ENCODE data around the gene P4HA2.

P4HA2 gene

DNA sequence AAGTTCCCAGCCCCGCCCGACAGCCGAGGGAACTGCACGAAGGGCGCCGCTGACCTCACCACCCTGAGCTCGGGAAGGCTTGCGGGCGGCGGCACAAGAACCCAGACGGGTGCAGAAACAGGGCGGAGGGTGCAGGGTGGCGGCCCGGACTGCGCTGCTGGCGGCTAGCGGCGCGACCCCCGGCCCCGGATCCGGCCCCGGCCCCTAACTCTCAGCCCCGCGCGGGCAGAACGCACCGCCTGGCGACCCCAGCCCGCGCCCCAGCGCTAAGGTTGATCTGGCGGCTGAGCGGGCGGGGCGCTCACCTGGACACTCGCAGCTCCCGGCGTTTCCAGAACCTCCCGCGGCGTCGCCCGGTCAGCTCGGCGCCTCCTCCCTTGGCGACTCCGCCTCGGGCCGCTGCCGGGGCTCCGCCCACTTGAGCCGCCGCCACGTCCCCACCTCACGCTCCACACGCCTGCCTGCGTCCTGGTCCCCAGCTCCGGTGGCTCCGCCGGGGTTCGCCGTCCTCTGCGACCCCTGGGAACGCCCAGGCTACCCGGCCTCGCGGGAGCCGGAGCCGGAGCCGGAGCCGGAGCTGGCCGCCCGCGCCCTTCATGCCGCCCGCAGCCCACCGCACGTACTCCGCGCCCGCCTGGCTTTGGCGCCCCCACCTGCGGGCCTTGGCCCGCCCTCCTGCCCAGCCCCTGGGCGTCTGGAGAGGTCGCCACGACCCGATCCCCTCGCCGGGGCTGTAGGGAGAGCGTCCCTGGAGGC, at the start of gene P4HA2:
Gene P4HA2 (minus strand): TSS at position 369 of the 756 bp plus-strand sequence. CDS start 9,227 bp downstream, outside the sequence.
- DNase-seq (ENCODE audit: low read depth): no peak

DNA sequence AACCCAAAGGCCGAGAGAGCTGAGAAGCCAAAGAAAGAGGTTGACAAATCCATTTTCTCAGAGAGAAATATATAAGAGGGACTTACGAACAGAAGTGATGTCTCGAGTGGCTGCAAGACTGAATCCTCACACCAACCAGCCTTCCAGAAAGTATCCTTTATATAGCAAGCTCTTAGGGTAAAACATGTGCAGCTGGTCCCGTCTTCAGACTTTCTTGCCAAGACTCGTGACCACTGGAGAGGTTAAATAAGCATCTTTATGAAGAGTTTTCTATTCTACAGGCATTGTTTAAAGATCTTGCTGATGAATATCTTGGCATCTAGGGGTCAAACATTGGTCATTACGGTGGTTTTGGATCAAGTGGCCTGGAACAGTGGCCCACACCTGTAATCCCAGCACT, 49.6 kb upstream of the P4HA2 start:
- no peak for DNase-seq (ENCODE audit: low read depth)

DNA sequence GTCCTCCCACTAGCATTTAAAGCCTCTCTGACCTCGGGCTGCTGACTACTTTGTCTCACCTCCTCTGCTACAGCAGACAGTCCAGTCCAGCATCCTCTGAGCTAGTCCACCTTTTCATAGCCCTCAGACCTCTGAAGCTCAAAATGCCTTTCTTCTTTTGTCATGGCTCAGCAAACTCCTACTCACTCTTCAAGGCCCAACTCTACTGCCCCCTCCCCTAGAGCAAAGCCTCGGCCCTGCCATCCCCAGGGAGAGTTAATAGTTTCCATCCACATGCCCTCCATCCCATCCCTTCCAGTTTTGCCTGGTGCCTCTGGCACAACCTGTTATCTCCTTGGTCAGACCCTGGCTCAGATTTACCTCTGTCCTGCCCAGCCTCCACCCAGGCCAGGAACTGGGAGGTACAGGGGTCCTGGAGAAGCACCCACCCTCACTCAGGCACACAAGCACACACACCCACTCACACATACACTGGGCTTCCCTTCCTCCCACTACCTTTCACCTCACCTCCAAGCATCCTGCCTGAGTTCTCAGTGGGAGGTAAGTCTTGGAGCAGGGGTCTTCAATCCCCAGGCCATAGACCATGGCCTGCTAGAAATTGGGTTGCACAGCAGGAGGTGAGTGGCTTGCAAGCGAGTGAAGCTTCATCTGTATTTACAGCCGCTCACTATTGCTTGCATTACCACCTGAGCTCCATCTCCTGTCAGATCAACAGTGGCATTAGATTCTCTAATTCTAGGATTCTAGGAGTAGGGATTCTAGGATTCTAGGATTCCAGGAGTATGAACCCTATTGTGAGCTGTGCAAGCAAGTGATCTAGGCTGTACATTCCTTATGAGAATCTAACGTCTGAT, 47.9 kb upstream of the P4HA2 start:
- no peak for DNase-seq (ENCODE audit: low read depth)

DNA sequence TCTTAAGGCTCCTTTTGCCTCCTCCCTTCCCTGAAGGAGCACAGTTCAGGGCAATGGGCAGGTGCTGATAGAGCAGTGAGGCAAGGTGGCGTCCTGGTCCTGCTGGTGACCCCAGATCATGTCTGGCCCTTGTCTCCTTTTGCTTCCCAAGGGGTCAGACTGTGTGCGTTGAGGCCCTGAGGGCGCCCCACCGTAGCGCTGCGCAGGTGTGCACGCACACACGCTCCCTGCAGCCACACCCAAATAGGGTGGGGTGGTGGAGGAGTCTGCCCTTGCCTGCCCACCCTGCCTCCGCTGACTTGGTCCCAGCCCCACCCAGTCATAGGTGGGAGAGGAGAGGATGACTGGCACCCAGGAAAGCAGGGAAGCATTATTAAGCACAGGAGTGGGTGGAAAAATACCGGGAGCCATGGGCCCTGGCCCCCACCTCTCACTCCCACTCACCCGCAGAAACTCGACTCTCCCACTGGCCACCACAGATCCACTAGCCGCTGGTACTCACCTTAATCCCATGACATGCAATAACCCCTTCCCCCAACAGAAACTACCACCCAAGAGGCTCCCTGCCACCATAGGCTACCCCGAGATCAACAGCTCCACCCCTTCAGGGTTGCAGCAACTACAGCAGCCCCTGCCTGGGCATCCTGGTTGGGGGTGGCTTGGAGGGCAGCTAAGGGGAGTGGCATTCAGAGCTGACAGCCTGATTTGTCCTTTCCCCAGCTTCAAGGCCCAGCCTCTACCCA, 46.6 kb upstream of the P4HA2 start:
- no peak for DNase-seq (ENCODE audit: low read depth)

DNA sequence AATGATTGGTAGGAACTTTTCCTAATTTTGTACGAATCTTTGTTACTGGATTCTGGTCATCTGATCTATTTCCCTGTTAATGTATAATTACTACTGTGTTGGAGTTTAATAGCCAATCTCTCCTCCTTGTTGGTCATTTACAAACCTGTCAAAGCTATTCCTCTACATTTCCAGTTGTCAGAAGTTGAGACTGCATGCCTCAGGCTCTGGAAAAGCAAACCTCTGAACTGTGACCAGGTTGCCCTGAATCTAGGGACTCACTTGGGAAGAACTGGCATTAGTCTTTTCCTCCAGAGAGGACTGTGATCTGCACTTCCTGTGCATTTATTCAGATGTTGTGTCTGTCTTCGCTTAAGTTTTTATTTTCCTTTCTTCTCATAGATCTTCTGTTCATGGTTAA, 46.0 kb upstream of the P4HA2 start:
- no peak for DNase-seq (ENCODE audit: low read depth)

DNA sequence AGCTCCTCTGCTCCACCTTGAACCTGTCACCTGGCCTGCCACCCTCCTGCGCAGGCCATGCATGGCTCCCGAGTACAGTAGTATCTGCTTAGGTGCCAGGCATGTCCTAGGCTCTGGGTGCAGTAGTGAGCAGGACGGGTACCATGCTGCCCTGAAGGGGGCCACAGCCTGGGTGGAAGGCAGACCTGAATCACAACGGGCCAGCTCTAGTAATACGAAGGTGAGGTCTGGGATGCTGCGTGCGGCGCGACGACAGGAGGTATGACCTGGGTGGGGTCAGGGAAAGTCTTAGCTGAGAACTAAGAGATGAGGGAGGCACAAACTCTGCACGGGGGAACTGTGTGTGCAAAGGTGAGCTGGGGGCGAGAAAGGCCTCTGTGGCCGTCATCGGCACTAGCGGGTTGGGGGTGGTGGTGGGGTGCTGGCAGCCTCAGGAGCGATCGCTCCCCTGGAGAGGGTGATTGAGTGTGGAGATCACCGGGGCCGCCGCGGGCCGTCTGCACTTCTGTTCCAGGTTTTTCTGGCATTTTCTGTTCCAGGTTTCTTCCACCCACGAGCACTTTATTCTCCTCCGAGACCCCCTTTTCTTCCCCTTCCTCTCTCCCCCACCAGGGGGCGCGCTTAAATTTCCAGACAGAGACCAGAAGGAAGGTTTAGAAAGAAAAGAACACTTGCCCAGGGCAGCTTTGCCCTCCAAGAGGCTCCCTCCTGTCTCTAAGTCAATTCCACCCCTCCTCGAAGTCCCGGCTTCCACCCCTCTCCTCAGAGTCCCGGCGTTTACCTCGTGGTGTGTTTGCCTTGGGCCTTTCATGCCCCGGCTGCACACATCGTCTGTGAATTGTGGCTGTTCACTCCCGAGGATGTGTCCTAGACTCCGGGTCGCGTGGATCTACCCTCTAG, 44.9 kb upstream of the P4HA2 start:
- DNase-seq (ENCODE audit: low read depth): peak; percentile 62

DNA sequence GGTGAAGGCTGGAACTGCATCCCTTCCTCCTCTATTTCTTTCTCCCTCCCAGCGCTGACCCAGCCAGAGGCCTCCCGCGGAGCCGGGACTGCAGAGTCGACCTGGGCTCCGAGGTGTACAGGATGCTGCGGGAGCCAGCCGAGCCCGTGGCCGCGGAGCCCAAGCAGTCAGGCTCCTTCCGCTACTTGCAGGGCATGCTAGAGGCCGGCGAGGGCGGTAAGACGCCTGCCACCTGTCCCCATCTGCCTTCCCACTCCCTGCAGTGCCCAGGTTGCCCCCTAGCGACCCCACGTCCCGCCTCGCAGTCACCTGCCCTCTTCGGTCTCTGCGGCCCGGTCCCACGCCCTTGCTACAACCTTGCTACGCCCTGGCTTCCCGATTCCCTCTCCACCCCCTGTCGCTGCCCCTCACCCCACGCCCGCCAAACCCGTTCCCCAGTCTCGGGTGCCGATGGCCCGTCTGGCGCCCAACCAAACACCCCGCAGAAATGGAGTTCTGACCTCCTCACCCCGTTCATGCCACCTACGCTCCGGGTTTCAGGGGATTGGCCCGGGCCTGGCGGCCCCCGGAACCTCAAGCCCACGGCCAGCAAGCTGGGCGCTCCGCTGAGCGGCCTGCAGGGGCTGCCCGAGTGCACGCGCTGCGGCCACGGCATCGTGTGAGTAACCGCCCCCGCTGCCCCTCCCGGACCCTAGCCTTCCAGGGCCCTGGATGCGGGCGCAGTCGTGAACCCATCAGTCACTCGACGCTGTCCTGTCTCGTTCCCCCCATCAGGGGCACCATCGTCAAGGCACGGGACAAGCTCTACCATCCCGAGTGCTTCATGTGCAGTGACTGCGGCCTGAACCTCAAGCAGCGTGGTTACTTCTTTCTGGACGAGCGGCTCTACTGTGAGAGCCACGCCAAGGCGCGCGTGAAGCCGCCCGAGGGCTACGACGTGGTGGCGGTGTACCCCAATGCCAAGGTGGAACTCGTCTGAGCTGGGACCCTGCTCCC, 43.9 kb upstream of the P4HA2 start:
- DNase-seq (ENCODE audit: low read depth): no peak

DNA sequence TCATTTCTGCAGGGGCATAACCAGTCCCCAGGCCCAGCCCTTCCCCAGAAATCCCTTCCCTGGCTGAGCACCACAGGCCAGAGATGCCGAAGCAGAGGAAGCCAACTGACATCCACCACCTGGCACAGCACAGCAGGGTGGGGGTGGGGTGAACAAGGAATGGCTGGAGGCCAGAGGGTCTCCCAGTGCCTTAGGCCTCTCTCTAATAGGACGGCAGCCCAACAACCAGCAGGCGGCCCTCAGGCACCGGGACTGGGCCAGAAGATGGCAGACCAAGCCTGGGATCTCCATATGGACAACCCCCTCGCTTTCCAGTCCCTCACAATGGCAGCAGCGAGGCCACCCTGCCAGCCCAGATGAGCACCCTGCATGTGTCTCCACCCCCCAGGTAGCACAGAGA, 43.1 kb upstream of the P4HA2 start:
- DNase-seq (ENCODE audit: low read depth): no peak

DNA sequence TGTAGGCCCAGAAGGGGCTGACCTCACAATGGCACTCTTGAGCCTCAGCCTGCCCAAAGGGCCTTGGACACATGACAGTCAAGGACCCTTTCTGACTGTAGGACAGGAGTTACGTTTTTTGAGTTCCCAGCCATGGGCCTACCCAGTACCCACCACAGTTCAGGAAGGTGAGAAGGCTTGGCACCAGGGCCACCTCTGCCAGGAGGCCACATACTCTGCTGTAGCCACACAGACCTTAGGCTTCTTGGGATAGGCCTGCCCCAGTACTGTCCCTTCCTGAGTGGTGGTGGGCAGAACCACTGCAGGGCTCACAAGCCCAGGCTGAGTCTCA, 42.6 kb upstream of the P4HA2 start:
- DNase-seq (ENCODE audit: low read depth): no peak

DNA sequence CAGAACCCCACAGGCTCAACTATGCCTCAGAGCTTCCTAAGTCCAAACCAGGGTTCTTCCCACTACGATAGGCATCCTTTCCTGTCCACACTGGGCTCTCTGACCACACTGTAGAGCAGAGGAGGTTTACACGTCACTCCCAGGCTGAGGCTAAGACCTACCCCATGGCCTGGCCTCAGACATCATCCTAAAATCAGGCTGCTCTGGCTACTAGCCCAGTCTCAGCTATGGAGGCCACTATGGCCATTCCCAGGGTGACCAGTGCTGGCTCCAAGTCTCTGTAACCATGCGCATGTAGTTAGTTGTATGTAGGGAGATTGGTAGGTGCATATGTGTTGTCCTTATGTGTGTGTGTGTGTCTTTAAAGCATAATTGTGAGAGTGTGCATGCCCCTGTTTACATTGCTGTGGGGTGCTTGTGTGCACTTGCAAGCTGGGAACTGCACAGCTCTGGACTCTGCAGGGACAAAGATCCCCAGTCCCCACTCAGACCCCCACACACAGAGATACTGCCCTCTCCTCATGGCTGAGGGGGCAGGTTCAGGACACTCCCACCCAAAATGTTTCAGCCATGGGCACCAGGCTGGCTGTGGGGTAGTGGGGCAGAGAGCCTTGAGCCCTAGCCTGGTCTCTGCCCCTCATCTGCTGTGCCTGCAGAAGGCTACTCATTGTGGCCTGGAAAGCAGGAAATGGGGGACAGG, 42.1 kb upstream of the P4HA2 start:
- no peak for DNase-seq (ENCODE audit: low read depth)

DNA sequence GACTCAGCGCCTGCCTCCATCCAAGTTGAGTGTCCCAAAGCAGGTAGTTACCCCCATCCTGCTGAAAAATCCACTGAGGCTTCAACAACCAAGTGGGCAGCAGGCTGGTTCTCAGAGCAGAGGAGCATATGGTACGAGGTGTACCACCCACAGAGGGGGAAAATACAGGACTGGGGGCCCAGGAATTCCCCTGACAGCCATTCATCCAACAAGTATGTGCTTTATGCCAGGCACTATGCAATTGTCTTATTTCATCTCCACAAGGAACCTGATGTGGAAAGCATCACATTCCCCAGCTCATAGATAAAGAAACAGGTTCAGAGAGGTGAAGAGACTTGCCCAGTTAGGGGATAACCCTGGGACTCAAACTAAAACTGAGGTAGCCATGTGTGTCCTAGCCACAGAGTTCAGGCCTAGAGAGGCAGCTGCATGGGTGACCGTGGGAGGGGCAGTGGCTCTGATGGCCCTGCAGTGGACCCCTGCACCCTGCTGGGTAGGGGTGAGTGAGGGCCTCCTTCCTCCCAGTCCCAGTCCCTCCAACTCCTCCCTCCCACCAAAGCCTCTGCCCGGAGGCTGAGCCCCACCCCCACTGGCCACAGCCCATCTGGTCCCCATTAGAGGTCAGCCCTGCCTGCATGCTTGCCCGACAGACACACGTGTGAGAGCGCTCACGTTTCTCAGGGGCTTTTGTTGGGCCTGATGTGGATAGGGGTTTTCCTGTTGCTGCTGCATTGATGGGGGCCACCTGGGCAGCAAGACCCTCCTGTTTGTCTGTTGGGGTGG, 41.3 kb upstream of the P4HA2 start:
- no peak for DNase-seq (ENCODE audit: low read depth)

DNA sequence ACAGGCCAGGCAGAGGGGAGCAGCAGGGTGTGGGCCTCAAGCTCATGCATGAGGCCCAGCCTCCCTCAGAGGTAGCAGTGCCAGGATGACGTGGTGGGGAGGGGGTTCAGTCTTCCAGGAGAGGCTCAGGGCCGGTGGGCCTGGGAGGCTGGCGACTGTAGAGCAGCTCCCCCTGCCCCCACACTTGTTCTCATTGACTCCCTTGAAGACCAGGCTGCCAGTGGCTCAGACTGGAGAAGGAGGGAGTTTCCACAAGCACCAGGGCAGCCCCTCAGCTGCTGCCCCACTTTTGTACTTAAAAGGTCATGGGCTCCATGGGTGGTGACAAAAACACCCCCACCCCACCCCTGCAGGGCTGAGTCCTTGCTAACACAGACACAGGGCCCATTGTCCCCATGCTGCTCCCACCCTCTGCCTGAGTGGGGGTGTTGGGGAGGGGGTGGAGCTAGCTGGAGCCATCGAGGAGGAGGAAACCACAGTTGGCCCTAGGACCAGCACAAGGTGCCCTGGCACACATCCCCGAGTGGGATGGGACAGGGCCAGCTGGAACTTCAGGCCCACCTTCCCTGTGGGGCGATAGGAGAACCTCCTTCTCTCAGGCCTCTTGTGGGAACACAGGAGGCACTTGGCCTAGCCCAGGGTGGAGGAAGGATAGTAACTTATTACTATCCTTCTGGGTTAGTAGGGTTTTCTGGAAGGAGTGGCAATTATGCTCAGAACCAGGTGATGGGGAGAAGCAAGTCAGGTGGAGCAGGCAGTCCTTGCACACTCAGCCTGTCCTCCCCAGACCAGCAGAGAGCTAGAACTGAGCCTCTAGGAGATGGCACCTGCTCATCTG, 40.5 kb upstream of the P4HA2 start:
- no peak for DNase-seq (ENCODE audit: low read depth)

DNA sequence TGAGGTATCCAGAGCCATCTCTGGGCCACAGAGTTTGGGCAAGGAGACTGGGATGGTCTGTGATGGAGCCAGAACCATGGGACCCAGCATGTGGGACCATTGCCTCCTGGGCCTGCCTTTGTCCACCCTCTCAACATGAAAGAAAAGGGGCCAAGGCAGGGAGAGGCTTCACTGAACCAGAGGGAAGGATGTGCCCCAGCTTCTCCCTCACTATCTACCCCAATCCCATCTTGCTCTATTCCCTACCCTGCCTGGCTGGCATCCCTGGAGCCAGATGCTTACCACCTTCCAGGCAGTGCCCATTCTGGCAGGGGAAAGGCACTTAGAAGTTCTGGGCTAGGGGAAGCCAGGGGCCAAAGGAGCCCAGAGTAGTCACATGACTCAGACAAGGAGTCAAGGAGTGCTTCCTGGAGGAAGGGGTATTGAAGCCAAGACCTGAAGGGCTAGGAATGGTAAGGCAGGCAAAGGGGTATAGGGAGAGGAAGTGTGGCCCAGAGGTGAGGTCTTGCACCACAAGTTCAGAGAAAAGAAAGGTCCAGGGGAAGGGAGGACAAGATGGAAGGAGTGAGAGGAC, 39.6 kb upstream of the P4HA2 start:
- no peak for DNase-seq (ENCODE audit: low read depth)

DNA sequence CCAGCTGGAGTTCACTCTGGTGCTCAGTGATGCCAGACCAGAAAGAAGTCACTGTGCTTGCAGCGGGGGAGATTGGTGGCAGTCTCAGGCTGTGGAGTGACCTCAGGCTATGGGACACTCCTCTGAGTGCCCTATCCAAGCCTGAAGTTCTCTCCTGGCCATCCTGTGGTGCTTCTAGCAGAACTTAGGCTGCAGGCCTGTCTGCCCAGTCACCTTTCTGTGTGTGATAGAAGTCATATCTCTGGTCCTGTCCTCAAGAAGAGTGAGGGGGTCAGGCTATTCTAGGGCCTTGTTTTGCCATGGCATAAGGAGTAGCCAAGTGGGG, 39.1 kb upstream of the P4HA2 start:
- DNase-seq (ENCODE audit: low read depth): no peak

DNA sequence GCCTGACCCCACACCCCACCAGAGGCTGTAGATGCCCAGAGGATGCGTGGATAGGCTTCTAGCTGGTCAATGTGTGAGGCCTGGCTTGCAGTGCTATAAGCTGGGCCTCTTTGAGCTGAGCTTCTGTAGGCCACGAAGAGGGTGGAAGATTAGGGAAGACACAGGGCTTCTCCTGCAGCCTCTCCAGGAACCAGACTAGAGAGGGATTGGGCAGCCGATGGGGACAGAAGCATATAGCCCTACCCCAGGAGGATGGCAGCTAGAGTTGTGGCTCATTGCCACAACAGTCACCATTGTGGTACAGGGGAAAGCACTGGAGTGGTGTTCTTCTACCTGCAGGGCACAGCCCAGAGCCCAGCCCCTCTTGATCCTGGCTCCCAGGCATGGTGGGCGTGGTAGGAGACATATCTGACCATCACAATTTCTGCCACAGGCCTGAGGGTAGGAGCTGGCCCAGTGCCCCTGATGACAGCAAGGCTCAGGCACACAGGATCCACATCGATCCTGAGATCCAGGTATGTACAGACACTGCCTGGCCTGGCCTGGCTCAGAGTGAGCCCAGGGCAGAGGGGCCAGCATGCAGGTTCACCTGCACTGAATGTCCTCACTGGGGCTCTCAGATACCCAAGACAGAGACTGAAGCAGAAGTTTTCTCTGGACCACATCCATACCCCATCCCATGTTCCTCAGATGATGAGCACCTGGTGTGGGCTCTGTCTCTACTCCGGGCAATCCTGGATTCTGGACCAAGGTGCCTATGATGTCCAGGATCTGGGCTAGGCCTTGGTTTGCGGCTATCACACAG, 38.6 kb upstream of the P4HA2 start:
- DNase-seq (ENCODE audit: low read depth): no peak

DNA sequence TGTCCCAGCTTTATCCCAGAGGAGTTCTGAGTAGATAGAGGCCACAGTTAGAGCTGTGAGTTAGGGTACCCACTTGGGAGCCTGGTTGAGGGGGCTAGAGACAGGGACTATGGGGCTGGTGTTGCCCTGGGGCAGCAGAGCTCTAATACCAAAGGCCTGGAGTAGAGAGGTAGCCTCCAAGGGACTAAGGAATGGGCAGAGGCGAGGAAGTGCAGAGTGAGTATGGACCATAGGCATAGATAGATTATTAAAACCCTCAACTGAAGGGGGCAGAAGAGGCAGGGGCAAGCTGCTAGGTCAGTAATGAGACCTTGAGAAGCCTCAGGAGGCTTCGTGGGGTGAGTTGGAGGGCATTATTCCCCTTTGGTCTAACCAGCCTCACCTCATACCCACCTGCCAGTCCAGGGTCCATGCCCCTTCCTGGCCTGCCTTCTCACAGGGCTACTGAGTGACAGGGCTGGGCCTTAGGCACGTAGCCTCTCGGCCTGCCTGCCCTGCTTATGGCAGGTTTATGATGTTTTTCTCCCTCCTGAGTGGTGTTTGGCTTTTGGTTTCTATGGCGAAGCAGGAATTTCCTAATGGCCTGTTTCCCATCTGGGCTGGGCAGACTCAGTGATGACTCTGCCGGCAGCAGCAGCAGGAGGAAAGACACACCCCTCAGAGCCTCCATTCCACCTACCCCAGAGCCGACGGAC, 37.8 kb upstream of the P4HA2 start:
- no peak for DNase-seq (ENCODE audit: low read depth)

Data from stimulated activated CD8-positive, alpha-beta memory T cell treated with anti-CD3 and anti-CD28 coated beads, Interleukin-15, amount 100 ng/mL, for 1 hour (primary cell).